Measurements from ENCODE around the gene SMAD7.

Gene SMAD7

GRCh38 chr18:48950536-48951447 lies at the start of gene SMAD7:
TSS of gene SMAD7 (minus strand) at chr18:48950965. CDS start at chr18:48950424, 541 bp downstream.
- TF ChIP-seq CTCF (conservative IDR thresholded peaks at IDR 0.05) (no peak), ZFX (IDR thresholded peaks at IDR 0.05) (no peak)
- H3K27ac ChIP-seq = peak within 1 kb of the TSS; percentile 86

- no peak overlapping the region for H3K27ac ChIP-seq
- TF ChIP-seq ZFX (IDR thresholded peaks at IDR 0.05) (no peak), CTCF (conservative IDR thresholded peaks at IDR 0.05) (no peak)
These were observed 48.8 kb upstream of the SMAD7 start for GRCh38 chr18:48999569-48999968.

- TF ChIP-seq CTCF (conservative IDR thresholded peaks at IDR 0.05) = no peak
- TF ChIP-seq ZFX (IDR thresholded peaks at IDR 0.05) = no peak
- peak overlapping the region; percentile 70 for H3K27ac ChIP-seq
These were observed 47.4 kb upstream of the SMAD7 start for GRCh38 chr18:48997985-48998831.

- peak overlapping the region; percentile 70 for H3K27ac ChIP-seq
These were observed 46.9 kb upstream of the SMAD7 start for GRCh38 chr18:48997681-48997984.

GRCh38 chr18:48996901-48997463 lies 46.2 kb upstream of the SMAD7 start:
- no peak for TF ChIP-seq CTCF (conservative IDR thresholded peaks at IDR 0.05)
- H3K27ac ChIP-seq = peak overlapping the region; percentile 70

More at GRCh38 chr18:48997681-48997984, 46.9 kb upstream of the SMAD7 start:
- no peak for TF ChIP-seq ZFX (IDR thresholded peaks at IDR 0.05)
- no peak for TF ChIP-seq CTCF (conservative IDR thresholded peaks at IDR 0.05)

- peak overlapping the region; percentile 70 for H3K27ac ChIP-seq
- TF ChIP-seq ZFX (IDR thresholded peaks at IDR 0.05) = no peak
These were observed 45.3 kb upstream of the SMAD7 start for GRCh38 chr18:48996041-48996440.

GRCh38 chr18:48994926-48995835 lies 44.4 kb upstream of the SMAD7 start:
- H3K27ac ChIP-seq = no peak overlapping the region
- TF ChIP-seq ZFX (IDR thresholded peaks at IDR 0.05) = no peak
- no peak for TF ChIP-seq CTCF (conservative IDR thresholded peaks at IDR 0.05)
